Renal cortical epithelial cell (primary cell): ENCODE results near the gene CCKAR. TPM values are rescaled to one million over a fixed set of nuclear protein-coding genes. Genes with fewer than 3 reads are reported as not detected.

Experiments
- DNase-seq: peaks from one replicate; pipeline ENCODE4 v3.0.0-alpha.2; 2011; ENCODE audit warnings: low read depth
- total RNA-seq: library from RNA; depleted of rRNA; stranded (reverse); fragments of >200 nt; gene quantifications from 2 replicates; pipeline ENCODE4 v1.2.3, GENCODE V29; 2014

The CCKAR gene
- total RNA-seq, 1 donor from 2014 or later, result 0.05 TPM

- no peak for DNase-seq
These were observed 1.3 kb upstream of the CCKAR start for GRCh38 chr4:26491449-26492170.

- DNase-seq, result no peak
These were observed 638 bp upstream of the CCKAR start for GRCh38 chr4:26490960-26491284.

GRCh38 chr4:26489101-26489985 lies 941 bp downstream of the CCKAR start:
- no peak for DNase-seq

DNA sequence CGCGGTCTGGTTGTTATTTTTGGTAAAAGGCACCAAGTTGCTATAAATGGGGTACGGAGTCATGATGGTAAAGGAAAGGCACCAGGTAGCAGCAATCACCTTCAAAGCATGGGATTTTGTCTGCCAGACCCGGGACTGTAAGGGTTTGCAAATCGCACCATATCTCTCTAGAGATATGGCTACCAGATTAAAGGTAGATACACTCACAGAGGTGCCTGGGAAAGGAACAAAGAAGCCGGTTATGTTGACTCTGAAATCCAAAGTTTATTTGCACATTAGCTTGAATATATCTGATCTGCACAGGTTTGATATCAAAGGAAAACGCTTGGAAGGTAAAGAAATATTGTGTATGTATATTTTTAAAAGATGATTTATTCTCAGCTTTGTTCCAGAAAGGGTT lies 4.6 kb downstream of the CCKAR start:
- no peak for DNase-seq

DNA sequence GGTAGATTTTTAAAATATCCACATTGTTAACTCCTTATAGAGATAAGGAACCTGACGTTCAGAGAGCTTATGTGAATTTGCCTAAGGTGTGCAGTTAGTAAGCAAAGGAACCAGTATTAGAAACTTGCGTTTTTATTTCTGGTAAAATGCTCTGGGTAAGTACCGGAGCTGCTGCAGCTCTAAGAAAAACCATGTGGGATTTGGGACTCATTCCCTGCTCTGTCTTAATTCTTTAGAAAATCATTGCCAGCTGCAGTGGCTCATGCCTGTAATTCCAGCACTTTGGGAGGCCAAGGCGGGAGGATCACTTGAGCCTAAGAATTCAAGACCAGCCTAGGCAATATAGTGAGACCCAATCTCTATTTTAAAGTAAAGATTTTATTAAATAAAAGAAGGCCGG lies 5.8 kb downstream of the CCKAR start:
- no peak for DNase-seq

GRCh38 chr4:26484032-26484515 lies 6.2 kb downstream of the CCKAR start:
- no peak for DNase-seq

- DNase-seq, result no peak
These were observed 7.5 kb downstream of the CCKAR start for GRCh38 chr4:26482508-26483462.

GRCh38 chr4:26478330-26478729 lies 12.0 kb downstream of the CCKAR start:
- DNase-seq, result no peak

- no peak for DNase-seq
These were observed 13.7 kb downstream of the CCKAR start for GRCh38 chr4:26476545-26476944.

- no peak for DNase-seq
These were observed 14.6 kb downstream of the CCKAR start for GRCh38 chr4:26475716-26476115.

- DNase-seq, result no peak
These were observed 15.7 kb downstream of the CCKAR start for GRCh38 chr4:26474551-26474950.

GRCh38 chr4:26473893-26474292 lies 16.4 kb downstream of the CCKAR start:
- no peak for DNase-seq

DNA sequence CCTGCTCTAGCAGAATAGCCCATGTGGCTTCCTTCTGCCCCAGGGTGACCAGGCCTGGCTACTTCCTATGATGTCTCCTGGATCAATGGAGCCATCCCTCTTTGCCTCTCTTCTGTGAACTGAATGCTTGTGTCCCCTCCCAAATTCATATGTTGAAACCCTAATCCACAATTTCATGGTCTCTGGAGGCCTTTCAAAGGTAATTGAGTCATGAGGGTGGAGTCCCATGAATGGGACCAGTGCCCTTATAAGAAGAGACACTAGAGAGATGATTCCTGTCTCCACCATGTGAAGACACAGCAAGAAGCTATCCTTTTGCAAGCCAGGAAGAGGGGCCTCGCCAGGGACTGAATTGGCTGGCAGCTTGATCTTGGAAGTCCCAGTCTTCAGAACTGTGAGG lies 18.4 kb downstream of the CCKAR start:
- no peak for DNase-seq

DNA sequence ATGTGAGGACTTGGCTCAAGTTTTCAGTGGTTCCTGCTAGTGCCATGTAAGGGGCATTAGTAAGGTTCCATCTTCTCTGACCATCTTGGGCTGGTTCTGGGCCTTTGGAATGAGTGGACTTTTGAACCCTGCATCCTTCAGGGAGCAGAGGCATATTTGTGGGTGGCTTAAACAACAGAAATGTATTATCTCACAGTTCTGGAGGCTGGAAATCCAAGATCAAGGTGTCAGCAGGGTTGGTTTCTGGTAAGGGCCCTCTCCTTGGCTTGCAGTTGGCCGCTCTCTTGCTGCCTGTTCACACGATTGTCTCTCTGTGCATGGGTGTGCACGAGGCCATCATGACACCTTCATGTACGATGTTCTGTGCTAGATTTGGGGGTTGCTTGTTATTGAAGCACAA lies 21.3 kb downstream of the CCKAR start:
- no peak for DNase-seq

GRCh38 chr4:26468283-26468949 lies 21.9 kb downstream of the CCKAR start:
- DNase-seq, result no peak

GRCh38 chr4:26467724-26468123 lies 22.6 kb downstream of the CCKAR start:
- DNase-seq, result no peak

DNA sequence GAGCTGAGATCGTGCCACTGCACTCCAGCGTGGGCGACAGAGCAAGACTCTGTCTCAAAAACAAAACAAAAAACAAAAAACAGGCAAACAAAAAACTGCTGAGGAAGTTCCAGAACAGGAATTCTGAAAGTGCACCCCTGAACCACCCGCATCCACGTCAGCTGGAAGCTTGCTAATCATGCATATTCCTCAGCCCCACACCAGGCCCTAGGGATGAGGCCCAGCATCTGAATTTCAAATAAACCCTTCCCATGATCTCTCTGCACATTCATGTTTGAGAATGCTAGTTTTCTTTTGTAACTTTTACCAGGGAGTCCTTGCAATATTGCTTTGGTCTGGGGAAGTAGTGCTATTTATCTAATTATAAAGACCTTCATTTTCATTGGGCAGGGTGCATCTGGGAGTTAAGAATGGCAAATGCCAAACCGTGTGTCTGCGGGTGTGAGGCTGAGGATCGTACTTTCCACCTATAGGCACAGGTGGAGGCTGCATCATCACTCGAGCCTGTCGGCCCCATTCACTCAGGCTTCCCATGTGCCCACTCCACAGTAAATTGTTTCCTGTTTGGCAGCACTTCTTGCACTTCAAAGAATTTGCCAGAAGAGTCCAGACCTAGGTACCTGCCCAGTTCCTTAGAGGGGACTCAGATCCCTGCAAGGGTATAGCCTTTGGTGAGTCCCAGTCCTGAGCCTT lies 23.6 kb downstream of the CCKAR start:
- no peak for DNase-seq

GRCh38 chr4:26464420-26465095 lies 25.7 kb downstream of the CCKAR start:
- DNase-seq, result no peak

DNA sequence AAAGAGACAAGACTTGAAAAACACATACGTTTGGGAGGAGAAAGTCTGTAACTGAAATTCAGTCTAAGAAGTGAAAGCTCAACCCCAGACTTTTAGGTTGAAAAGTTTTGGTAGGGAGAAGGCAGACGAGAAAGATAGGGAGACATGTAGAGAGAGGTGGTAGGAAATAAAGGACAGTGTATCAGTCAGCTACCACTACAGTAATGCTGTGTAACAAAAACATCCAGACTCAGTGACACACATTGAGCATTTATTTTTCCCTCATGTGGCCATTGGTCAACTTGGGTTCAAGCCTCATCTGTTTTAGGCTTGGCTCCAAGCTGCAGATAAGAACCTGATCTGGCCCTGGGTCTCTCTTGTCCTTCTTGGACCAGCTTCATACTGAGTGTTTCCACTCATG lies 26.9 kb downstream of the CCKAR start:
- DNase-seq, result no peak

DNA sequence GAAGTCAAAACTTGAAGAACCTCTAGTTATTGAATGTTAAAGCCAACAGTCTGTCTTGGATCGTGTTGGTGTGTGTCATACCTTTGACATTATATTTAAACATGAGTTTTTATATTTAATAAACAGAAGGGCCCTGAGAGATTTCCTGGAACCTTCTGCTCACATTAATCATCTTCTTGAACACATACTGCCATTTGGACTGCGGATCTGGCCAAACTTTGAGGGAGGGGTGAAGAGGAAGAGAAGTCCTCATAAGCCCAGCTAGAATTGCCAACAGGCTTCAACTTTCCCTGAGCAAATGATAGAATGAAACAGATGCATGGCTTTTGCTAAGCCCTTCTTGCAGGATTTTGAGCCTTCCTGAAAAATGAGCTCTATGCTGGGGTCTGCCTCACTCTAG lies 27.4 kb downstream of the CCKAR start:
- no peak for DNase-seq
